Caco-2 (cell line): Measurements from ENCODE around the gene KRT37. TPM values are rescaled to one million over a fixed set of nuclear protein-coding genes. Genes with fewer than 3 reads are reported as not detected.

Experiments used
- BruUV-seq: library from RNA; stranded (reverse); fragments of 400-500 nt; replicated peaks from 2 replicates; lab custom pipeline; 2021; lab: Mats Ljungman, UMichigan
- CTCF ChIA-PET: fragments of 300-600 bp; sonication (Branson Sonifier 250); formaldehyde crosslinking; loops from one replicate; lab custom pipeline; 2022; ENCODE audit warnings: antibody characterized with exemption; lab: Charles Lee
- POLR2A ChIA-PET: fragments of 300-600 bp; sonication (Branson Sonifier 250); formaldehyde crosslinking; loops from one replicate; lab custom pipeline; 2022; ENCODE audit warnings: antibody characterized with exemption; lab: Charles Lee
- DNase-seq, 2 experiments: peaks; one replicate each; pipeline versions ENCODE4 v3.0.0 to v3.0.0-alpha.2; 2020 to 2022
- H3K27me3 ChIP-seq: replicated peaks from 2 replicates; pipeline ENCODE4 v1.6.0; 2011; ENCODE audit warnings: low read length; ENCODE audit not compliant: control insufficient read depth, insufficient read depth
- H3K36me3 ChIP-seq: 2 replicates; pipeline ENCODE4 v1.5.1; 2011; ENCODE audit warnings: low read length; ENCODE audit not compliant: control insufficient read depth, insufficient read depth
- H3K4me1 ChIP-seq: fragments of 250-450 bp; sonication (Bioruptor Pico); 2 replicates; pipeline ENCODE4 v1.5.1; 2020; ENCODE audit warnings: mild to moderate bottlenecking
- H3K4me3 ChIP-seq: 2 replicates; pipeline ENCODE4 v1.5.1; 2011; ENCODE audit warnings: low read depth, mild to moderate bottlenecking, control low read depth, low read length
- H3K9me3 ChIP-seq: fragments of 250-450 bp; sonication (Bioruptor Pico); 2 replicates; pipeline ENCODE4 v1.5.1; 2020; ENCODE audit warnings: mild to moderate bottlenecking, moderate library complexity
- H3K27ac Mint-ChIP-seq: one replicate; pipeline ENCODE4 v1.8.0; 2022; ENCODE audit warnings: mixed read lengths; ENCODE audit not compliant: unreplicated experiment
- H3K27me3 Mint-ChIP-seq: one replicate; pipeline ENCODE4 v1.8.0; 2022; ENCODE audit warnings: mixed read lengths; ENCODE audit not compliant: insufficient read depth, unreplicated experiment
- H3K36me3 Mint-ChIP-seq: one replicate; pipeline ENCODE4 v1.8.0; 2022; ENCODE audit warnings: mild to moderate bottlenecking, mixed read lengths; ENCODE audit not compliant: insufficient read depth, unreplicated experiment
- H3K4me1 Mint-ChIP-seq: one replicate; pipeline ENCODE4 v1.8.0; 2022; ENCODE audit warnings: low read depth, mixed read lengths; ENCODE audit not compliant: unreplicated experiment
- H3K4me3 Mint-ChIP-seq: one replicate; pipeline ENCODE4 v1.8.0; 2022; ENCODE audit warnings: mild to moderate bottlenecking, moderate library complexity, mixed read lengths; ENCODE audit not compliant: unreplicated experiment
- H3K9me3 Mint-ChIP-seq: one replicate; pipeline ENCODE4 v1.8.0; 2022; ENCODE audit warnings: mixed read lengths; ENCODE audit not compliant: unreplicated experiment
- intact Hi-C: fragments of 100-400 bp; cut with micrococcal nuclease; formaldehyde crosslinking; loops from one replicate; pipeline ENCODE4 v1.10.0; 2022; ENCODE audit not compliant: unreplicated experiment
- total RNA-seq: library from RNA; stranded (reverse); gene quantifications from 2 replicates; pipeline ENCODE4 v1.2.3, GENCODE V29; 2022
- TF ChIP-seq, protein P1 (sequence below), 2 experiments: fragments of 200-600 bp in 1 of 2; IDR thresholded peaks; 1 replicate in 1 of 2; 2 replicates in 1 of 2; pipeline versions ENCODE4 v1.5.1 to v1.8.0; 2011 to 2022; ENCODE audit warnings: antibody characterized with exemption in 1 of 2, control low read depth in 1 of 2, inconsistent platforms in 1 of 2, low read depth in 1 of 2, low read length in 1 of 2, mild to moderate bottlenecking in 1 of 2, moderate library complexity in 1 of 2; ENCODE audit not compliant: insufficient read depth in 1 of 2, severe bottlenecking in 1 of 2, unreplicated experiment in 1 of 2

The KRT37 gene
- total RNA-seq, 1 experiment from 2014 or later, result not detected

DNA sequence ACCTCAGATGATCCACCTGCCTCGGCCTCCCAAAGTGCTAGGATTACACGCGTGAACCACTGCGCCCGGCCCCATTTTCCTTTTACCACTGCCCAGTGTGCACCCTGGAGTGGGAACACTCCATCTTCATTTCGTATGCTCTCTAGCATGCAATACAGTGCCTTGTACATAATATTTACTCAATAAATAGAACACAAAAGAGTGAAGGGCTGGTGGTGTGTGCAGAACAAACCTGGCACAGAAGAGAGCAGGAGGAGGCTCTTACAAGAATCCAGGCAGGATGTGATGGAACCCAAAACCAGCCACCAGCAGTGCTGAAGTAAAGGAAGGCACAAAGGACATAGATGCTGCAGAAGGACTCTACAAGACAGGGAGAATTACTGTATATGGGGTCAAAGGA, 7.3 kb downstream of the KRT37 start:
- ChIA-PET POLR2A (no interaction called here), CTCF (interaction anchor here (0.7 to 2.7 kb wide), 15 partner anchors 11 to 613 kb away, joined by 3 to 11 read pairs (median 5); no protein-coding TSS in a partner anchor)
- DNase-seq, result no peak
- H3K4me1 Mint-ChIP-seq, result peaks cover 75% of the 10 kb centered on the region
- H3K9me3 ChIP-seq, result no peaks in the 10 kb centered on the region
- no peaks in the 10 kb centered on the region for H3K9me3 Mint-ChIP-seq
- no peak overlapping the region for H3K27ac Mint-ChIP-seq
- intact Hi-C loops, result loop anchor here (5.0 to 10.0 kb wide), 4 partner anchors 62 to 245 kb away; partner anchors contain the start of genes KRT19, KRT33A and KRT35
- no peaks in the 10 kb centered on the region for H3K36me3 ChIP-seq
- H3K4me1 ChIP-seq, result peaks cover 62% of the 10 kb centered on the region
- TF ChIP-seq, protein P1, sequence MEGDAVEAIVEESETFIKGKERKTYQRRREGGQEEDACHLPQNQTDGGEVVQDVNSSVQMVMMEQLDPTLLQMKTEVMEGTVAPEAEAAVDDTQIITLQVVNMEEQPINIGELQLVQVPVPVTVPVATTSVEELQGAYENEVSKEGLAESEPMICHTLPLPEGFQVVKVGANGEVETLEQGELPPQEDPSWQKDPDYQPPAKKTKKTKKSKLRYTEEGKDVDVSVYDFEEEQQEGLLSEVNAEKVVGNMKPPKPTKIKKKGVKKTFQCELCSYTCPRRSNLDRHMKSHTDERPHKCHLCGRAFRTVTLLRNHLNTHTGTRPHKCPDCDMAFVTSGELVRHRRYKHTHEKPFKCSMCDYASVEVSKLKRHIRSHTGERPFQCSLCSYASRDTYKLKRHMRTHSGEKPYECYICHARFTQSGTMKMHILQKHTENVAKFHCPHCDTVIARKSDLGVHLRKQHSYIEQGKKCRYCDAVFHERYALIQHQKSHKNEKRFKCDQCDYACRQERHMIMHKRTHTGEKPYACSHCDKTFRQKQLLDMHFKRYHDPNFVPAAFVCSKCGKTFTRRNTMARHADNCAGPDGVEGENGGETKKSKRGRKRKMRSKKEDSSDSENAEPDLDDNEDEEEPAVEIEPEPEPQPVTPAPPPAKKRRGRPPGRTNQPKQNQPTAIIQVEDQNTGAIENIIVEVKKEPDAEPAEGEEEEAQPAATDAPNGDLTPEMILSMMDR (IDR thresholded peaks at IDR 0.05; ENCODE audit: insufficient read depth in 1 of 2, low read depth in 1 of 2, low read length in 1 of 2, severe bottlenecking in 1 of 2, unreplicated experiment in 1 of 2), result no peak
- no peaks in the 10 kb centered on the region for H3K27me3 Mint-ChIP-seq
- H3K36me3 Mint-ChIP-seq, result no peaks in the 10 kb centered on the region
- no TSS peak for BruUV-seq
- H3K27me3 ChIP-seq, result no peaks in the 10 kb centered on the region
- H3K4me3 Mint-ChIP-seq, result no peak overlapping the region
- no peak overlapping the region for H3K4me3 ChIP-seq

DNA sequence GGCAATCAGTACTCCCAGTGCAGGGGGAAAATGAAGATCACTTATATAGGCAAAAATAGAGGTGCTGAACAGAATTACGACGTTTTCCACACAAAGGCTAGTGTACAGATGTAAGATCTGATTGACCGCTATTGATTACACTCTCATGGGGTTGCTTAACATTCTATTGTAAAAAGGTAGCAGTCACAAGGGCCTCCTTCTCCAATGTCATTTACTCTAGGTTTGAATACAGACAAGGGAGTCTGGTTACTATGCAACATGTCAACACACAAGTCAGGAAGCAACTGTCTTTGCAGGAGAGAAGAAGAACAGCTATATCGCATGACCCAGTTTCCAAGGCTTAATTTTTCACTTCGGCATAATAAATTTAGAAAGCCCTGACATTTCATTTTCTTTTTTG, 7.9 kb downstream of the KRT37 start:
- Mint-ChIP-seq H3K27ac (peak overlapping the region; percentile 38), H3K27me3 (no peaks in the 10 kb centered on the region), H3K36me3 (no peaks in the 10 kb centered on the region), H3K4me3 (peak overlapping the region; percentile 26), H3K9me3 (no peaks in the 10 kb centered on the region), H3K4me1 (peaks cover 75% of the 10 kb centered on the region)
- CTCF ChIA-PET, result interaction anchor here (0.6 to 2.7 kb wide), 8 partner anchors 23 to 507 kb away, joined by 3 to 10 read pairs (median 3); partner anchors contain the start of gene KRT33A
- no peak overlapping the region for H3K4me3 ChIP-seq
- no peaks in the 10 kb centered on the region for H3K36me3 ChIP-seq
- no peaks in the 10 kb centered on the region for H3K27me3 ChIP-seq
- DNase-seq, result no peak
- intact Hi-C loops, result loop anchor here (5.0 to 10.0 kb wide), 4 partner anchors 62 to 246 kb away; partner anchors contain the start of genes KRT19, KRT33A and KRT35
- H3K9me3 ChIP-seq, result no peaks in the 10 kb centered on the region
- no TSS peak for BruUV-seq
- peaks cover 61% of the 10 kb centered on the region for H3K4me1 ChIP-seq
- POLR2A ChIA-PET, result no interaction called here
- TF ChIP-seq, protein P1 (IDR thresholded peaks at IDR 0.05; ENCODE audit: insufficient read depth in 1 of 2, low read depth in 1 of 2, low read length in 1 of 2, severe bottlenecking in 1 of 2, unreplicated experiment in 1 of 2), result no peak

DNA sequence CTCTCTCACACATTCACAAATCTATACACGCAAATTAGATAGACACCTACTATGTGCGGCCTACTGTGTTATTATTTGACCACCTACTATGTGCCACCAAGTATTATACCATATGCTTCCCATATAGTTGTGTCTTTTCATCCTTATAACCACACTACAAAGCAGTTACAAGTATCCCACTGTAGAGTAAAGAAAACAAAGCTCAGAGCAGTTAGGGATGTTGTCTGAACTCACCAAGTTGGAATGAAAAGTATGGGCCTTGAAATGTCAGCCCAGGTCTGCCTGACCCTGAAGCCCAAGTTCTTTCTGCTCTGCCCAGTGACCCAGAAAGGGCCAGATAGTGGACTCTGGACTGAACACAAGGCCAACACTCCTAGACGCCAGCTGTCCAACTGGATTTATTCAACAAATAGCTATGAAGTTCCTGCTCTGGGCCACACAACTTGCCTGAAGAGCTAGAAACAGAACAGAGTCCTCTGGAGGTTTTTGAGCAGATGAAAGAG, 8.5 kb downstream of the KRT37 start:
- peaks cover 55% of the 10 kb centered on the region for H3K4me1 ChIP-seq
- POLR2A ChIA-PET, result no interaction called here
- H3K4me3 ChIP-seq, result no peak overlapping the region
- intact Hi-C loops, result loop anchor here (5.0 to 10.0 kb wide), 4 partner anchors 61 to 246 kb away; partner anchors contain the start of genes KRT19, KRT33A and KRT35
- H3K36me3 Mint-ChIP-seq, result no peaks in the 10 kb centered on the region
- peak overlapping the region; percentile 26 for H3K4me3 Mint-ChIP-seq
- BruUV-seq, result no TSS peak
- peak overlapping the region; percentile 38 for H3K27ac Mint-ChIP-seq
- H3K4me1 Mint-ChIP-seq, result peaks cover 69% of the 10 kb centered on the region
- no peaks in the 10 kb centered on the region for H3K9me3 ChIP-seq
- TF ChIP-seq, protein P1 (IDR thresholded peaks at IDR 0.05; ENCODE audit: insufficient read depth in 1 of 2, low read depth in 1 of 2, low read length in 1 of 2, severe bottlenecking in 1 of 2, unreplicated experiment in 1 of 2), result no peak
- H3K27me3 Mint-ChIP-seq, result no peaks in the 10 kb centered on the region
- H3K27me3 ChIP-seq, result no peaks in the 10 kb centered on the region
- H3K36me3 ChIP-seq, result no peaks in the 10 kb centered on the region
- CTCF ChIA-PET, result interaction anchor here (0.6 to 2.7 kb wide), 9 partner anchors 23 to 638 kb away, joined by 3 to 10 read pairs (median 3); partner anchors contain the start of gene KRT33A
- no peaks in the 10 kb centered on the region for H3K9me3 Mint-ChIP-seq
- DNase-seq, result peak; percentile 66 to 77
